GM12878 (cell line): ENCODE data around the gene CENPS.

Source experiments
- CBX5 ChIP-seq: sonication (generic); IDR thresholded peaks from 2 replicates; pipeline ENCODE4 v1.6.1; 2016; ENCODE audit warnings: low read depth, moderate library complexity, mild to moderate bottlenecking, inconsistent platforms
- CHD1 ChIP-seq: IDR thresholded peaks from 2 replicates; pipeline ENCODE4 v1.6.1; 2012; ENCODE audit warnings: low read depth, low read length, improper control_type of control experiment
- GABPA ChIP-seq: IDR thresholded peaks from 2 replicates; pipeline ENCODE4 v1.6.1; 2014; ENCODE audit warnings: antibody characterized with exemption, low read depth, mild to moderate bottlenecking, inconsistent platforms
- SMAD1 ChIP-seq: fragments of 450-650 bp; IDR thresholded peaks from 2 replicates; pipeline ENCODE4 v1.6.1; 2018; ENCODE audit warnings: mild to moderate bottlenecking, low read depth; ENCODE audit not compliant: partially characterized antibody
- TF ChIP-seq, protein P1 (sequence below), 3 experiments: IDR thresholded peaks in 2 of 3; conservative IDR thresholded peaks in 1 of 3; 2 replicates each; pipeline ENCODE4 v1.5.1; 2011; ENCODE audit warnings: low read depth in 3 of 3, low read length in 3 of 3, mild to moderate bottlenecking in 3 of 3, control low read depth in 2 of 3, moderate library complexity in 2 of 3, inconsistent platforms in 1 of 3, mixed read lengths in 1 of 3; ENCODE audit not compliant: control insufficient read depth in 2 of 3, insufficient read depth in 1 of 3; ENCODE audit errors: extremely low read depth in 1 of 3
- TF ChIP-seq, protein P2 (sequence below): fragments of 450-650 bp; IDR thresholded peaks from 2 replicates; pipeline ENCODE4 v1.6.1; 2017; ENCODE audit warnings: mild to moderate bottlenecking, moderate library complexity
- TF ChIP-seq, protein P3 (sequence below): IDR thresholded peaks from 2 replicates; pipeline ENCODE4 v1.6.1; 2012; ENCODE audit warnings: low read depth, low read length, improper control_type of control experiment

DNA sequence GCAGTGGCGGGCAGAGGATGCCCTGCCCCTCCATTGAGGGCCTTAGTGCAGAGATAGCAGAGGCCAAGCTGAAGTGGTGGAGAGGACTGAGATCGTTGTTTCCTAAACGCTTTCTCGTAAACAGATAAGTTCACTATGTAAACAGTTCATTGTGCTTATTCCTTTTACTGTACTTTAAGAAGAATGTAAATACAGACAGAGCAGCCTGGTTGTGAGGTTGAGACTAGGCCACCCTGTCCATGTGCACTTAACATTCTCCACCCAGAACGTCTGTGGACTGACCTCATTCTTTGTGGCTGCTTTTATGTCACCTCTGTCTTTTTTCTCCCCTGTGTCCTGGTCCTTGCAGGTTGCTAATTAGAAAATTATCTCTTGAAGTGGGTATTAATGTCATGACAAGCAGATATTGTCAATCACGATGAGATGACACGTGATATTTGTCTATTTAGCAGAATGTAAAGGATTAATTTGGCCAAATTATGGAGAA, 8.5 kb downstream of the CENPS start:
- TF ChIP-seq GABPA (no peak), SMAD1 (no peak), CBX5 (no peak), CHD1 (no peak)
- TF ChIP-seq, protein P1, sequence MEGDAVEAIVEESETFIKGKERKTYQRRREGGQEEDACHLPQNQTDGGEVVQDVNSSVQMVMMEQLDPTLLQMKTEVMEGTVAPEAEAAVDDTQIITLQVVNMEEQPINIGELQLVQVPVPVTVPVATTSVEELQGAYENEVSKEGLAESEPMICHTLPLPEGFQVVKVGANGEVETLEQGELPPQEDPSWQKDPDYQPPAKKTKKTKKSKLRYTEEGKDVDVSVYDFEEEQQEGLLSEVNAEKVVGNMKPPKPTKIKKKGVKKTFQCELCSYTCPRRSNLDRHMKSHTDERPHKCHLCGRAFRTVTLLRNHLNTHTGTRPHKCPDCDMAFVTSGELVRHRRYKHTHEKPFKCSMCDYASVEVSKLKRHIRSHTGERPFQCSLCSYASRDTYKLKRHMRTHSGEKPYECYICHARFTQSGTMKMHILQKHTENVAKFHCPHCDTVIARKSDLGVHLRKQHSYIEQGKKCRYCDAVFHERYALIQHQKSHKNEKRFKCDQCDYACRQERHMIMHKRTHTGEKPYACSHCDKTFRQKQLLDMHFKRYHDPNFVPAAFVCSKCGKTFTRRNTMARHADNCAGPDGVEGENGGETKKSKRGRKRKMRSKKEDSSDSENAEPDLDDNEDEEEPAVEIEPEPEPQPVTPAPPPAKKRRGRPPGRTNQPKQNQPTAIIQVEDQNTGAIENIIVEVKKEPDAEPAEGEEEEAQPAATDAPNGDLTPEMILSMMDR (IDR thresholded peaks at IDR 0.05 in 2 of 3, conservative IDR thresholded peaks at IDR 0.05 in 1 of 3; ENCODE audit: control insufficient read depth in 2 of 3, extremely low read depth in 1 of 3, insufficient read depth in 1 of 3, low read depth in 3 of 3, low read length in 3 of 3), result no peak
- TF ChIP-seq, protein P2, sequence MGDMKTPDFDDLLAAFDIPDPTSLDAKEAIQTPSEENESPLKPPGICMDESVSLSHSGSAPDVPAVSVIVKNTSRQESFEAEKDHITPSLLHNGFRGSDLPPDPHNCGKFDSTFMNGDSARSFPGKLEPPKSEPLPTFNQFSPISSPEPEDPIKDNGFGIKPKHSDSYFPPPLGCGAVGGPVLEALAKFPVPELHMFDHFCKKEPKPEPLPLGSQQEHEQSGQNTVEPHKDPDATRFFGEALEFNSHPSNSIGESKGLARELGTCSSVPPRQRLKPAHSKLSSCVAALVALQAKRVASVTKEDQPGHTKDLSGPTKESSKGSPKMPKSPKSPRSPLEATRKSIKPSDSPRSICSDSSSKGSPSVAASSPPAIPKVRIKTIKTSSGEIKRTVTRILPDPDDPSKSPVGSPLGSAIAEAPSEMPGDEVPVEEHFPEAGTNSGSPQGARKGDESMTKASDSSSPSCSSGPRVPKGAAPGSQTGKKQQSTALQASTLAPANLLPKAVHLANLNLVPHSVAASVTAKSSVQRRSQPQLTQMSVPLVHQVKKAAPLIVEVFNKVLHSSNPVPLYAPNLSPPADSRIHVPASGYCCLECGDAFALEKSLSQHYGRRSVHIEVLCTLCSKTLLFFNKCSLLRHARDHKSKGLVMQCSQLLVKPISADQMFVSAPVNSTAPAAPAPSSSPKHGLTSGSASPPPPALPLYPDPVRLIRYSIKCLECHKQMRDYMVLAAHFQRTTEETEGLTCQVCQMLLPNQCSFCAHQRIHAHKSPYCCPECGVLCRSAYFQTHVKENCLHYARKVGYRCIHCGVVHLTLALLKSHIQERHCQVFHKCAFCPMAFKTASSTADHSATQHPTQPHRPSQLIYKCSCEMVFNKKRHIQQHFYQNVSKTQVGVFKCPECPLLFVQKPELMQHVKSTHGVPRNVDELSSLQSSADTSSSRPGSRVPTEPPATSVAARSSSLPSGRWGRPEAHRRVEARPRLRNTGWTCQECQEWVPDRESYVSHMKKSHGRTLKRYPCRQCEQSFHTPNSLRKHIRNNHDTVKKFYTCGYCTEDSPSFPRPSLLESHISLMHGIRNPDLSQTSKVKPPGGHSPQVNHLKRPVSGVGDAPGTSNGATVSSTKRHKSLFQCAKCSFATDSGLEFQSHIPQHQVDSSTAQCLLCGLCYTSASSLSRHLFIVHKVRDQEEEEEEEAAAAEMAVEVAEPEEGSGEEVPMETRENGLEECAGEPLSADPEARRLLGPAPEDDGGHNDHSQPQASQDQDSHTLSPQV, result no peak
- TF ChIP-seq, protein P3, sequence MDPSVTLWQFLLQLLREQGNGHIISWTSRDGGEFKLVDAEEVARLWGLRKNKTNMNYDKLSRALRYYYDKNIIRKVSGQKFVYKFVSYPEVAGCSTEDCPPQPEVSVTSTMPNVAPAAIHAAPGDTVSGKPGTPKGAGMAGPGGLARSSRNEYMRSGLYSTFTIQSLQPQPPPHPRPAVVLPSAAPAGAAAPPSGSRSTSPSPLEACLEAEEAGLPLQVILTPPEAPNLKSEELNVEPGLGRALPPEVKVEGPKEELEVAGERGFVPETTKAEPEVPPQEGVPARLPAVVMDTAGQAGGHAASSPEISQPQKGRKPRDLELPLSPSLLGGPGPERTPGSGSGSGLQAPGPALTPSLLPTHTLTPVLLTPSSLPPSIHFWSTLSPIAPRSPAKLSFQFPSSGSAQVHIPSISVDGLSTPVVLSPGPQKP, result no peak
